Measurements from ENCODE around the gene FUOM. TPM values are rescaled to one million over a fixed set of nuclear protein-coding genes. Genes with fewer than 3 reads are reported as not detected.

The FUOM gene
- total RNA-seq, 1 donor from 2014 or later = 32.2 TPM

DNA sequence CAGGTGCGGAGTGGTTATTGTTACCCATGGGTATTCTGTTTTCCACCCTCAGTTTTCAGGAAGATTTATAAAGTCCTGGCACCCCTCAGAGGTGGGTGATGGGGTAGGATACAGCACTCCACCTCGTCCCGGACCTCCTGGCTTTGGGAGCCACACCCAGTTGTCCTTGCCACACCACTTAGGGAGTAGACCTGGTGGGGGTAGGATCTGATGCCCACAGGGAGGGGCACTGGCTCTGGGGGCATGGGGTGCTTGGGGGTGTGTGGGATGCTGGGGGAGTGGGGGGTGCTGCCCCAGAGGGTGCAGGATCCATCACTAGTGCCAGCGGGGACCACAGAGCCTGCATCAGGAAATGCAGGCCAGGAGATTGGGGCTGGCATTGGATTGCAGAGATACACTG is 44.6 kb downstream of the FUOM start:
- Mint-ChIP-seq H3K27ac (ENCODE audit: unreplicated experiment) (no peak overlapping the region), H3K9me3 (ENCODE audit: low read depth) (no peaks in the 10 kb centered on the region), H3K36me3 (ENCODE audit: low read depth) (peaks cover 4% of the 10 kb centered on the region), H3K4me3 (ENCODE audit: unreplicated experiment) (no peak overlapping the region), H3K4me1 (ENCODE audit: low read depth) (peaks cover under 1% of the 10 kb centered on the region), H3K27me3 (ENCODE audit: low read depth) (no peaks in the 10 kb centered on the region)
- no peak for TF ChIP-seq CTCF (IDR thresholded peaks at IDR 0.05)
- DNase-seq (ENCODE audit: low spot score) = peak; percentile 52

- DNase-seq (ENCODE audit: low spot score) = peak; percentile 56
- H3K4me3 Mint-ChIP-seq (ENCODE audit: unreplicated experiment) = no peak overlapping the region
- no peak for TF ChIP-seq CTCF (IDR thresholded peaks at IDR 0.05)
- H3K27ac Mint-ChIP-seq (ENCODE audit: unreplicated experiment) = no peak overlapping the region
- no peaks in the 10 kb centered on the region for H3K27me3 Mint-ChIP-seq (ENCODE audit: low read depth)
- peaks cover 5% of the 10 kb centered on the region for H3K36me3 Mint-ChIP-seq (ENCODE audit: low read depth)
- peaks cover 5% of the 10 kb centered on the region for H3K4me1 Mint-ChIP-seq (ENCODE audit: low read depth)
- no peaks in the 10 kb centered on the region for H3K9me3 Mint-ChIP-seq (ENCODE audit: low read depth)
These were observed 45.1 kb downstream of the FUOM start for GRCh38 chr10:133312769-133313145.

DNA sequence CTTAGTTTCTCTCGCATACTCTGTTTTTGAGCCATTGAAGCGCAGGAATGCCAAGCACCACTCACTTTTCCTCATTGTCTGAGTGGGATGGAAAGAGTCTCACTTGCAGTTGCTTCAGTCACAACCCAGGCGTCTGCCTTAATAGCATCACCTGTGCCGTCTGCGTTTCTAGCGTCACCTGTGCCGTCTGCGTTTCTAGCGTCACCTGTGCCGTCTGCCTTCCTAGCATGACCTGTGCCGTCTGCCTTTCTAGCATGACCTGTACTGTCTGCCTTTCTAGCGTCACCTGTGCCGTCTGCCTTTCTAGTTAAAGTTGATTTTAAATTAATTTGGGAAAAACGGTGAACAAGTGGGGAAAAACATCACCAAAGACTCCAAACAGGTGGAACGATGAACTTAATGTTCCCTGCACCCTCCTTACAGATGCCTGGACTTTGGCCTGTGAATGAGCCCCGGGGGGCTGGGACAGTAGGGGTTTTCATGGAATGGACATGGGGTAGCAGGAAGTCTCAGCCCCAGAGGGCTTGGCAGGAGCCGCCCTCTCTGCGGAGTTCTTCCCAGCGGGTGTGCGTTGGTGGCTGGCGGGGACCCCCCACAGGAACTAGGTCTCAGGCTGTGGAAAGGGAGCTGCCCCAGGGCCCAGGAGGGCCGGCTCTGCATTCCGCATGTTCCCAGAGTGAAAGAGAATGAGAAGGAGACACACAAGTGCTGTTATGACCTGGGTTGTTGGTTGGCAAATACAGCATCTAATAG is 45.6 kb downstream of the FUOM start:
- Mint-ChIP-seq H3K27ac (ENCODE audit: unreplicated experiment) (no peak overlapping the region), H3K4me3 (ENCODE audit: unreplicated experiment) (no peak overlapping the region), H3K27me3 (ENCODE audit: low read depth) (no peaks in the 10 kb centered on the region), H3K36me3 (ENCODE audit: low read depth) (peaks cover 5% of the 10 kb centered on the region), H3K9me3 (ENCODE audit: low read depth) (no peaks in the 10 kb centered on the region), H3K4me1 (ENCODE audit: low read depth) (peaks cover 11% of the 10 kb centered on the region)
- DNase-seq (ENCODE audit: low spot score) = peak; percentile 77
- TF ChIP-seq CTCF (IDR thresholded peaks at IDR 0.05) = no peak

DNA sequence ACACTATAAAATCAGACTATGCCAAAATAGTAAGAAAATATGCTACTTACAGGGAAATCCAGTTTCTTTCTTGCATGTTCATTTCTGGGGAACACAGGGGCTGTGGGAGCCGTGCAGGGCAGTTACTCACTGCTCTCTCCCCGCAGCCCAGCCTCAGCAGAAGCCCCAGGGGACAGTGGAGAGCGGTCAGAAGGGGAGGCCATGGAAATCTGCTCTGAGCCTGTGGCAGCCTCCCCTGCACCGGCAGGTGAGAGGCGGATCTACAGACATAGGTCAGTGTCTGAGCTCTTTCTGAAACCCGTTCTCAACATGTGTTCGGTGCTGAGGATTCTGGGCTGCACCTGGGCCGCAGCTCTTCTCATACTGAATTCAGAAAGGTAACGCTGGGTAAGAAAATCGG is 46.2 kb downstream of the FUOM start:
- no peaks in the 10 kb centered on the region for H3K9me3 Mint-ChIP-seq (ENCODE audit: low read depth)
- no peak overlapping the region for H3K27ac Mint-ChIP-seq (ENCODE audit: unreplicated experiment)
- H3K4me3 Mint-ChIP-seq (ENCODE audit: unreplicated experiment) = no peak overlapping the region
- H3K36me3 Mint-ChIP-seq (ENCODE audit: low read depth) = peaks cover 5% of the 10 kb centered on the region
- DNase-seq (ENCODE audit: low spot score) = peak; percentile 66
- H3K4me1 Mint-ChIP-seq (ENCODE audit: low read depth) = peaks cover 17% of the 10 kb centered on the region
- TF ChIP-seq CTCF (IDR thresholded peaks at IDR 0.05) = no peak
- H3K27me3 Mint-ChIP-seq (ENCODE audit: low read depth) = no peaks in the 10 kb centered on the region

- Mint-ChIP-seq H3K27ac (ENCODE audit: unreplicated experiment) (no peak overlapping the region), H3K4me3 (ENCODE audit: unreplicated experiment) (no peak overlapping the region), H3K36me3 (ENCODE audit: low read depth) (peaks cover 5% of the 10 kb centered on the region), H3K4me1 (ENCODE audit: low read depth) (peaks cover 17% of the 10 kb centered on the region), H3K9me3 (ENCODE audit: low read depth) (no peaks in the 10 kb centered on the region), H3K27me3 (ENCODE audit: low read depth) (no peaks in the 10 kb centered on the region)
- DNase-seq (ENCODE audit: low spot score) = peak; percentile 24
- no peak for TF ChIP-seq CTCF (IDR thresholded peaks at IDR 0.05)
These were observed 47.0 kb downstream of the FUOM start for GRCh38 chr10:133310789-133311188.
